Endothelial cell of umbilical vein (primary cell): ENCODE data around the gene MED26. TPM values are rescaled to one million over a fixed set of nuclear protein-coding genes. Genes with fewer than 3 reads are reported as not detected.

Source experiments
- BruUV-seq: library from RNA; stranded (reverse); fragments of 400-500 nt; replicated peaks from 2 replicates; lab custom pipeline; 2021; lab: Mats Ljungman, UMichigan
- CTCF ChIA-PET: fragments of 300-600, 350-600 bp; sonication (Branson Sonifier 250); formaldehyde crosslinking; loops from one replicate; lab custom pipeline; 2021; ENCODE audit warnings: antibody characterized with exemption, inconsistent platforms; lab: Charles Lee
- POLR2A ChIA-PET: fragments of 300-600, 350-600 bp; sonication (Branson Sonifier 250); formaldehyde crosslinking; loops from one replicate; lab custom pipeline; 2021; ENCODE audit warnings: antibody characterized with exemption, inconsistent platforms; lab: Charles Lee
- DNase-seq: peaks from one replicate; pipeline ENCODE4 v3.0.0-alpha.2; 2011; ENCODE audit warnings: low read depth, low spot score
- FAIRE-seq: peaks from 2 replicates; lab custom pipeline; 2011; peaks lifted over from hg19 to GRCh38; lab: Jason Lieb, UNC
- H2AFZ ChIP-seq: 2 replicates; pipeline ENCODE4 v1.6.0; 2012; ENCODE audit warnings: low read depth, low read length, control low read depth, inconsistent platforms
- H3K27ac ChIP-seq: 2 replicates; pipeline ENCODE4 v1.5.1; 2011; ENCODE audit warnings: low read depth, mild to moderate bottlenecking, control low read depth, low read length, moderate library complexity; ENCODE audit not compliant: insufficient read depth
- H3K27me3 ChIP-seq, 2 experiments: 2 replicates each; pipeline versions ENCODE4 v1.6.0 to v1.6.1; 2011; ENCODE audit warnings: low read length in 2 of 2, mixed read lengths in 1 of 2; ENCODE audit not compliant: control insufficient read depth in 2 of 2, insufficient read depth in 2 of 2
- H3K36me3 ChIP-seq, 2 experiments: 2 replicates in 1 of 2; 3 replicates in 1 of 2; pipeline ENCODE4 v1.5.1; 2011; ENCODE audit warnings: low read length in 2 of 2, mild to moderate bottlenecking in 1 of 2, moderate library complexity in 1 of 2; ENCODE audit not compliant: control insufficient read depth in 2 of 2, insufficient read depth in 2 of 2; ENCODE audit errors: extremely low read depth in 1 of 2
- H3K4me1 ChIP-seq: 3 replicates; pipeline ENCODE4 v1.5.1; 2011; ENCODE audit warnings: mild to moderate bottlenecking, low read length; ENCODE audit not compliant: control insufficient read depth, insufficient read depth; ENCODE audit errors: extremely low read depth
- H3K4me2 ChIP-seq: 2 replicates; pipeline ENCODE4 v1.6.1; 2011; ENCODE audit warnings: low read length, control low read depth, mixed read lengths; ENCODE audit not compliant: insufficient read depth
- H3K4me3 ChIP-seq, 3 experiments: fragments of 200-600 bp in 1 of 3; sonication (generic), shearing (Covaris generic) in 1 of 3; replicated peaks in 1 of 3; 2 replicates each; pipeline ENCODE4 v1.5.1; 2011 to 2016; ENCODE audit warnings: control low read depth in 3 of 3, low read length in 3 of 3, mild to moderate bottlenecking in 2 of 3, inconsistent platforms in 1 of 3, low read depth in 1 of 3, moderate library complexity in 1 of 3; ENCODE audit not compliant: insufficient read depth in 1 of 3
- H3K79me2 ChIP-seq: 2 replicates; pipeline ENCODE4 v1.6.0; 2012; ENCODE audit warnings: low read length, inconsistent platforms; ENCODE audit not compliant: control insufficient read depth, insufficient read depth
- H3K9ac ChIP-seq: replicated peaks from 2 replicates; pipeline ENCODE3; 2011; ENCODE audit warnings: low read length, control low read depth; ENCODE audit not compliant: insufficient read depth; ENCODE audit errors: extremely low read depth
- H3K9me1 ChIP-seq: replicated peaks from 3 replicates; pipeline ENCODE4 v1.6.0; 2011; ENCODE audit warnings: mild to moderate bottlenecking, low read length; ENCODE audit not compliant: control insufficient read depth, insufficient read depth; ENCODE audit errors: extremely low read depth
- H3K9me3 ChIP-seq: replicated peaks from 2 replicates; pipeline ENCODE4 v1.5.1; 2012; ENCODE audit warnings: low read length, inconsistent platforms; ENCODE audit not compliant: control insufficient read depth, insufficient read depth
- H4K20me1 ChIP-seq: replicated peaks from 2 replicates; pipeline ENCODE3; 2011; ENCODE audit warnings: mild to moderate bottlenecking, low read length; ENCODE audit not compliant: control insufficient read depth, insufficient read depth; ENCODE audit errors: extremely low read depth
- EZH2 ChIP-seq: IDR thresholded peaks from 2 replicates; pipeline ENCODE4 v1.6.1; 2012; ENCODE audit warnings: borderline replicate concordance, low read depth, mild to moderate bottlenecking, moderate library complexity, low read length, inconsistent platforms; ENCODE audit not compliant: severe bottlenecking
- FOS ChIP-seq: IDR thresholded peaks from 2 replicates; pipeline ENCODE4 v1.6.1; 2011; ENCODE audit warnings: mild to moderate bottlenecking, low read length, moderate library complexity, borderline replicate concordance; ENCODE audit not compliant: insufficient read depth
- GATA2 ChIP-seq: IDR thresholded peaks from 2 replicates; pipeline ENCODE4 v1.7.0; 2011; ENCODE audit warnings: low read depth, mild to moderate bottlenecking, moderate library complexity, mixed read lengths, low read length; ENCODE audit not compliant: insufficient read length, insufficient read depth
- JUN ChIP-seq: IDR thresholded peaks from 2 replicates; pipeline ENCODE4 v1.6.1; 2011; ENCODE audit warnings: borderline replicate concordance, low read depth; ENCODE audit not compliant: insufficient read length, insufficient read depth
- MYC ChIP-seq: IDR thresholded peaks from one replicate; pipeline ENCODE4 v1.6.1; 2011; ENCODE audit warnings: mild to moderate bottlenecking, low read depth, low read length
- POLR2A ChIP-seq: IDR thresholded peaks from 2 replicates; pipeline ENCODE4 v1.6.1; 2012; ENCODE audit warnings: low read depth, mild to moderate bottlenecking, control low read depth, low read length
- POLR2AphosphoS5 ChIP-seq: IDR thresholded peaks from 2 replicates; pipeline ENCODE4 v1.6.1; 2012; ENCODE audit warnings: low read depth, mild to moderate bottlenecking, control low read depth, low read length, moderate library complexity; ENCODE audit not compliant: insufficient read depth
- dilution Hi-C: fragments of 300-500 bp; cut with MboI; formaldehyde crosslinking; loops from one replicate; pipeline ENCODE4 v1.15.0; 2019; ENCODE audit warnings: low sequenced_read_pairs; ENCODE audit not compliant: extremely low pct_ligation_motif_present
- intact Hi-C: fragments of 100-400 bp; cut with micrococcal nuclease; formaldehyde crosslinking; loops from one replicate; pipeline ENCODE4 v1.10.0; 2022
- polyA plus RNA-seq, 4 experiments: library from polyadenylated mRNA; depleted of rRNA in 3 of 4; stranded (reverse) in 3 of 4; unstranded in 1 of 4; fragments of >200 nt; gene quantifications; 2 replicates each; pipeline versions ENCODE4 v1.2.1 to v1.2.3, GENCODE V29; 2011 to 2012; ENCODE audit warnings: missing spikeins in 1 of 4
- total RNA-seq: library from RNA; stranded (reverse); gene quantifications from 2 replicates; pipeline ENCODE4 v1.2.3, GENCODE V29; 2021
- TF ChIP-seq, protein P1 (sequence below), 2 donors: IDR thresholded peaks; 1 replicate in 1 of 2; 2 replicates in 1 of 2; pipeline ENCODE4 v1.5.1; 2011; ENCODE audit warnings: low read length in 2 of 2, mild to moderate bottlenecking in 2 of 2, moderate library complexity in 2 of 2, control low read depth in 1 of 2, inconsistent platforms in 1 of 2, low read depth in 1 of 2; ENCODE audit not compliant: insufficient read depth in 1 of 2; ENCODE audit errors: extremely low read depth in 1 of 2
- TF ChIP-seq, protein P2 (sequence below): IDR thresholded peaks from 2 replicates; pipeline ENCODE4 v1.6.1; 2011; ENCODE audit not compliant: insufficient read depth, insufficient read length

Gene MED26
- total and polyA plus RNA-seq, 2 donors (not counting 3 experiments of a cell fraction or from before 2014, with no cell fraction given): 5.6 to 13.4 TPM

- H3K9ac ChIP-seq: no peak overlapping the region
- CTCF ChIA-PET: interaction anchor here (0.7 kb wide), 1 partner anchor 8 kb away, joined by 3 read pairs; no protein-coding TSS in a partner anchor
These were observed 9.8 kb downstream of the MED26 start for GRCh38 chr19:16618248-16618647.

More at GRCh38 chr19:16618248-16618647, 9.8 kb downstream of the MED26 start:
- FAIRE-seq: no peak
- dilution Hi-C loops (no loop called here), intact Hi-C loops (no loop called here)
- DNase-seq: no peak
- Histone ChIP-seq H3K9me3 (no peaks in the 10 kb centered on the region), H3K27me3 (no peaks in the 10 kb centered on the region), H3K36me3 (no peaks in the 10 kb centered on the region), H3K4me2 (no peak overlapping the region), H3K4me1 (no peaks in the 10 kb centered on the region), H3K27ac (no peak overlapping the region), H3K4me3 (no peak overlapping the region), H2AFZ (no peak overlapping the region), H3K9me1 (no peaks in the 10 kb centered on the region), H4K20me1 (no peaks in the 10 kb centered on the region), H3K79me2 (peaks cover 98% of the 10 kb centered on the region)
- no peak for TF ChIP-seq EZH2
- TF ChIP-seq POLR2A: no peak
- no peak for TF ChIP-seq FOS
- TF ChIP-seq GATA2: no peak
- TF ChIP-seq MYC: no peak
- TF ChIP-seq, protein P1, sequence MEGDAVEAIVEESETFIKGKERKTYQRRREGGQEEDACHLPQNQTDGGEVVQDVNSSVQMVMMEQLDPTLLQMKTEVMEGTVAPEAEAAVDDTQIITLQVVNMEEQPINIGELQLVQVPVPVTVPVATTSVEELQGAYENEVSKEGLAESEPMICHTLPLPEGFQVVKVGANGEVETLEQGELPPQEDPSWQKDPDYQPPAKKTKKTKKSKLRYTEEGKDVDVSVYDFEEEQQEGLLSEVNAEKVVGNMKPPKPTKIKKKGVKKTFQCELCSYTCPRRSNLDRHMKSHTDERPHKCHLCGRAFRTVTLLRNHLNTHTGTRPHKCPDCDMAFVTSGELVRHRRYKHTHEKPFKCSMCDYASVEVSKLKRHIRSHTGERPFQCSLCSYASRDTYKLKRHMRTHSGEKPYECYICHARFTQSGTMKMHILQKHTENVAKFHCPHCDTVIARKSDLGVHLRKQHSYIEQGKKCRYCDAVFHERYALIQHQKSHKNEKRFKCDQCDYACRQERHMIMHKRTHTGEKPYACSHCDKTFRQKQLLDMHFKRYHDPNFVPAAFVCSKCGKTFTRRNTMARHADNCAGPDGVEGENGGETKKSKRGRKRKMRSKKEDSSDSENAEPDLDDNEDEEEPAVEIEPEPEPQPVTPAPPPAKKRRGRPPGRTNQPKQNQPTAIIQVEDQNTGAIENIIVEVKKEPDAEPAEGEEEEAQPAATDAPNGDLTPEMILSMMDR (IDR thresholded peaks at IDR 0.05; ENCODE audit: extremely low read depth in 1 of 2, insufficient read depth in 1 of 2, low read depth in 1 of 2, low read length in 2 of 2): no peak
- TF ChIP-seq JUN: no peak
- TF ChIP-seq, protein P2, sequence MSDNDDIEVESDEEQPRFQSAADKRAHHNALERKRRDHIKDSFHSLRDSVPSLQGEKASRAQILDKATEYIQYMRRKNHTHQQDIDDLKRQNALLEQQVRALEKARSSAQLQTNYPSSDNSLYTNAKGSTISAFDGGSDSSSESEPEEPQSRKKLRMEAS: no peak
- TF ChIP-seq POLR2AphosphoS5: no peak
- no TSS peak for BruUV-seq
- POLR2A ChIA-PET: no interaction called here
